Adipocyte (in vitro differentiated cells): Measurements from ENCODE around the gene FAP.
A peak's percentile ranks its signal among the peaks of the same experiment; 100 is the strongest.

ENCODE experiments used
- DNase-seq: peaks from one replicate; pipeline ENCODE4 v3.0.0-alpha.2; 2015; ENCODE audit warnings: low read depth
- H3K27me3 ChIP-seq: replicated peaks from 2 replicates; pipeline ENCODE4 v1.7.0; 2013; ENCODE audit warnings: mild to moderate bottlenecking, low read length, moderate library complexity; ENCODE audit not compliant: control insufficient read depth, insufficient read depth
- H3K36me3 ChIP-seq: 2 replicates; pipeline ENCODE4 v1.7.0; 2013; ENCODE audit warnings: low read length, mild to moderate bottlenecking, moderate library complexity; ENCODE audit not compliant: control insufficient read depth, insufficient read depth, severe bottlenecking
- H3K4me1 ChIP-seq: 2 replicates; pipeline ENCODE4 v1.7.0; 2013; ENCODE audit warnings: mild to moderate bottlenecking, low read length, moderate library complexity; ENCODE audit not compliant: control insufficient read depth, insufficient read depth
- H3K4me3 ChIP-seq: 2 replicates; pipeline ENCODE4 v1.7.0; 2013; ENCODE audit warnings: mild to moderate bottlenecking, low read length, moderate library complexity
- H3K9ac ChIP-seq: 2 replicates; pipeline ENCODE4 v1.7.0; 2013; ENCODE audit warnings: mild to moderate bottlenecking, low read length, moderate library complexity
- H3K9me3 ChIP-seq: 2 replicates; pipeline ENCODE4 v1.7.0; 2013; ENCODE audit warnings: mild to moderate bottlenecking, low read length, moderate library complexity; ENCODE audit not compliant: control insufficient read depth

Gene FAP

GRCh38 chr2:162159446-162159845, 83.8 kb downstream of the FAP start:
- Histone ChIP-seq H3K27me3 (no peaks in the 10 kb centered on the region), H3K4me1 (no peaks in the 10 kb centered on the region), H3K36me3 (no peaks in the 10 kb centered on the region), H3K4me3 (no peak overlapping the region), H3K9ac (no peak overlapping the region), H3K9me3 (no peaks in the 10 kb centered on the region)
- no peak for DNase-seq

- Histone ChIP-seq H3K4me1 (no peaks in the 10 kb centered on the region), H3K9ac (no peak overlapping the region), H3K27me3 (no peaks in the 10 kb centered on the region), H3K36me3 (no peaks in the 10 kb centered on the region), H3K4me3 (no peak overlapping the region), H3K9me3 (no peaks in the 10 kb centered on the region)
- DNase-seq, result no peak
Observed at GRCh38 chr2:162156149-162156548, 87.1 kb downstream of the FAP start.

DNA sequence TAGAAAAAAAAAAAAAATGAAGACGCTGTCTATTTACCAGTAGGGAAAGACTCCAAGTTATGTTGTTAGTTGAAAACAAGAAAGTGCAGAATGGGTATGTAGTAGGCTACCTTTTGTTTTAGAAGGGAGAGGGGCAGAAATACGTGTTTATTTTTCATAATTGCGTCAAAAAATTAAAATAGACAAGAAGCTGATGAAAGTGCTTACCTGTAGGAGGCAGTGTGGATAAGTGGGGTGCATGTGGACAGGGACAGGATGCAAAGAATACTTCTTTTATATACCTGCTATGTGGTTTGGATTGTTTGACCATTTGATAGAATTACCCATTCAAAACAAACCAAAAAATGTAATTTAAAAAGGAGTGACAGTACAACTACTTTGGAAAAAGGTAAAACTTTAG, 88.2 kb downstream of the FAP start:
- H3K36me3 ChIP-seq, result no peaks in the 10 kb centered on the region
- no peak overlapping the region for H3K4me3 ChIP-seq
- no peak overlapping the region for H3K9ac ChIP-seq
- H3K9me3 ChIP-seq, result no peaks in the 10 kb centered on the region
- H3K27me3 ChIP-seq, result no peaks in the 10 kb centered on the region
- DNase-seq, result no peak
- H3K4me1 ChIP-seq, result no peaks in the 10 kb centered on the region

GRCh38 chr2:162153608-162154224, 89.5 kb downstream of the FAP start:
- Histone ChIP-seq H3K4me1 (no peaks in the 10 kb centered on the region), H3K27me3 (no peaks in the 10 kb centered on the region), H3K9me3 (no peaks in the 10 kb centered on the region), H3K4me3 (no peak overlapping the region), H3K36me3 (no peaks in the 10 kb centered on the region), H3K9ac (no peak overlapping the region)
- peak; percentile 73 for DNase-seq

- DNase-seq, result no peak
- Histone ChIP-seq H3K9ac (no peak within 1 kb of the TSS), H3K27me3 (no peaks in the 10 kb centered on the region), H3K4me3 (no peak within 1 kb of the TSS), H3K36me3 (no peaks in the 10 kb centered on the region), H3K9me3 (no peaks in the 10 kb centered on the region), H3K4me1 (no peaks in the 10 kb centered on the region)
Observed at GRCh38 chr2:162152147-162152546, 91.1 kb downstream of the FAP start, which contains the start of gene GCG. Gene GCG (minus strand): TSS chr2:162152247. CDS start chr2:162149178, 3,069 bp downstream.

DNA sequence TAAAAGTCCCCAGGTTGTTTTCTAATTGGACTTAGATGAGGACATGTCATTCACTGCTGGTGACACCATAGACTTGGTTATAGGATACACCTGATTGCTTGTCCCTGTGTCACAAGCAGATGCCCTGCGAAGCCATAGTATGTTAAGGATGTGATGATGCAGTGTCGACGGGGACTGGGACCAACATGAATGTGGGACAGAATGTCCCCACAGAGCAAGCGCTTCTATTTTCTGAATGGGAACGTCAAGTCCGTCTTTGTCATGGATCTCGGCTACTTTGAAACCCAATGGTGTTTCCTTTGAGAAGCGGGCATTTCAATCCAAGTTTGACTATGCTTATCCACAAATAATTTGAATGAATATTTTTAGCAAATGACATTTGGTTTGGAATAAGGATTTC, 93.3 kb downstream of the FAP start:
- Histone ChIP-seq H3K4me1 (peaks cover 4% of the 10 kb centered on the region), H3K36me3 (no peaks in the 10 kb centered on the region), H3K9ac (no peak overlapping the region), H3K4me3 (no peak overlapping the region), H3K27me3 (no peaks in the 10 kb centered on the region), H3K9me3 (no peaks in the 10 kb centered on the region)
- no peak for DNase-seq

DNA sequence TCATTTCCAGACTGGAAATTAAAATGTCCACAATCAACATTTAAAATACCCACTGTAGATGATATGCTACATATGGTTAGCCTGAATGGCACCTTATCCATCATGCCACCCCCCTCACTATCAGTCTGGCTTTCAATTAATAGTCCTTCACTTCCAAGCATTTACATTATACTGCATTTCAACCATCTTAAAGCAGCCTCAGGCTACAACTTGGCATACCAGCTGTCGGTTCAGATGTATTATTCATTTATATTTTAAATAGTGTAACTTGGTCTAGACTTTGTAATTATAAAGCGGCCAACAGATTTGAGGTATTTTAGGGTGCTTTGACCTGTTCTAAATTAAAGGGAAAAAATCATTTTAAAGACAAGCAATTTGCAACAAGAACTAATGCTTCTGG, 93.8 kb downstream of the FAP start:
- no peaks in the 10 kb centered on the region for H3K27me3 ChIP-seq
- H3K9ac ChIP-seq, result no peak overlapping the region
- peaks cover 4% of the 10 kb centered on the region for H3K4me1 ChIP-seq
- no peaks in the 10 kb centered on the region for H3K9me3 ChIP-seq
- no peak overlapping the region for H3K4me3 ChIP-seq
- no peaks in the 10 kb centered on the region for H3K36me3 ChIP-seq
- DNase-seq, result no peak

- Histone ChIP-seq H3K9ac (no peak overlapping the region), H3K27me3 (no peaks in the 10 kb centered on the region), H3K4me3 (no peak overlapping the region), H3K4me1 (peaks cover 4% of the 10 kb centered on the region), H3K36me3 (no peaks in the 10 kb centered on the region), H3K9me3 (no peaks in the 10 kb centered on the region)
- no peak for DNase-seq
Observed at GRCh38 chr2:162148956-162149355, 94.3 kb downstream of the FAP start.

GRCh38 chr2:162143969-162144368, 99.3 kb downstream of the FAP start:
- H3K4me3 ChIP-seq, result no peak overlapping the region
- H3K27me3 ChIP-seq, result no peaks in the 10 kb centered on the region
- no peaks in the 10 kb centered on the region for H3K9me3 ChIP-seq
- no peak overlapping the region for H3K9ac ChIP-seq
- H3K36me3 ChIP-seq, result no peaks in the 10 kb centered on the region
- DNase-seq, result no peak
- peaks cover 4% of the 10 kb centered on the region for H3K4me1 ChIP-seq

GRCh38 chr2:162138310-162138709, 104.9 kb downstream of the FAP start:
- no peaks in the 10 kb centered on the region for H3K27me3 ChIP-seq
- H3K9me3 ChIP-seq, result no peaks in the 10 kb centered on the region
- no peaks in the 10 kb centered on the region for H3K36me3 ChIP-seq
- H3K4me1 ChIP-seq, result no peaks in the 10 kb centered on the region
- no peak overlapping the region for H3K9ac ChIP-seq
- DNase-seq, result no peak
- no peak overlapping the region for H3K4me3 ChIP-seq

DNA sequence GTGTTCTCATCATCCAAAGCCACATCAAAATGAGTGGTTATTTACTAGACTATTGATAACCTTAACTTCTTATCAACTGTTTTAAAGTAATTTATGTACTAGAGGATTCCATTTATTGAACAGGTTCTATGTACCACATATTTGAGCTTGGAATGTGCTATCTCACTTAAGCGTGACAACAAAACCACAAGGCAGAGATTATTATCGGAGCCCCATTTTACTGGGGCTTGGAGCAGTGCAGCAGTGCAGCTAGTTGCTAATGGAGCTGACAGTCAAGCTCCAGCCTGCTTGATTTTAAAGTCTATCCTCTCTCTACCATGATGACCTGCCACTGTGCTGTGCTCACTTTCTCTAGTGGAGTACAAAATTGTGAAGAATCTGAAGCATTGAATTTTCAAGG, 115.8 kb downstream of the FAP start:
- no peaks in the 10 kb centered on the region for H3K27me3 ChIP-seq
- H3K4me3 ChIP-seq, result no peak overlapping the region
- peaks cover 7% of the 10 kb centered on the region for H3K9me3 ChIP-seq
- H3K9ac ChIP-seq, result no peak overlapping the region
- no peaks in the 10 kb centered on the region for H3K36me3 ChIP-seq
- no peak for DNase-seq
- peaks cover 8% of the 10 kb centered on the region for H3K4me1 ChIP-seq

DNA sequence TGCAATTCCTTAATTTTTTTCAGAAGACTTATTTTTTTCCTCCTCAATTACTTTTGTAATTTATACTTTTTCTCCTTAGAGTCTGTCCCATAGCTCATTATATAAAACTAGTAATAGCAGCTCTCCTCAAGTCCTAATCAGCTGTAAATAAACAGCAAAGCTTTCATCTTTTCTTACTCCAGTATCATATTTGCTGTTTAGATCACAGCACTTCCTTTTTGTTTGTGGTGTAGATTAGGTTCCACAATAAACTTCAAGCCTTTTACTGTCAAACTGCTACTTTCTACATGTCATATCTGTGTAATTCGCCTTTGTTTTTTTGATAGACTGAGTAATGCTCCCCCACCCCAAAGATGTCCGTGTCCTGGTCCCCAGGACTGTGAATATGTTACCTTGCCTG, 116.7 kb downstream of the FAP start:
- Histone ChIP-seq H3K36me3 (no peaks in the 10 kb centered on the region), H3K27me3 (no peaks in the 10 kb centered on the region), H3K9me3 (peaks cover 7% of the 10 kb centered on the region), H3K4me3 (no peak overlapping the region), H3K4me1 (peaks cover 8% of the 10 kb centered on the region), H3K9ac (no peak overlapping the region)
- no peak for DNase-seq
